Measurements from ENCODE around the gene ANKRD65. TPM values are rescaled to one million over a fixed set of nuclear protein-coding genes. Genes with fewer than 3 reads are reported as not detected.
"Not testable (repeated sequence)": the region's sequence is repeated elsewhere in the genome, so short reads cannot be mapped to it uniquely, and the experiment has no call there.

Gene ANKRD65
- polyA plus RNA-seq, 1 donor (not counting 4 experiments of a cell fraction or from before 2014, with no cell fraction given): 4.6 TPM

DNA sequence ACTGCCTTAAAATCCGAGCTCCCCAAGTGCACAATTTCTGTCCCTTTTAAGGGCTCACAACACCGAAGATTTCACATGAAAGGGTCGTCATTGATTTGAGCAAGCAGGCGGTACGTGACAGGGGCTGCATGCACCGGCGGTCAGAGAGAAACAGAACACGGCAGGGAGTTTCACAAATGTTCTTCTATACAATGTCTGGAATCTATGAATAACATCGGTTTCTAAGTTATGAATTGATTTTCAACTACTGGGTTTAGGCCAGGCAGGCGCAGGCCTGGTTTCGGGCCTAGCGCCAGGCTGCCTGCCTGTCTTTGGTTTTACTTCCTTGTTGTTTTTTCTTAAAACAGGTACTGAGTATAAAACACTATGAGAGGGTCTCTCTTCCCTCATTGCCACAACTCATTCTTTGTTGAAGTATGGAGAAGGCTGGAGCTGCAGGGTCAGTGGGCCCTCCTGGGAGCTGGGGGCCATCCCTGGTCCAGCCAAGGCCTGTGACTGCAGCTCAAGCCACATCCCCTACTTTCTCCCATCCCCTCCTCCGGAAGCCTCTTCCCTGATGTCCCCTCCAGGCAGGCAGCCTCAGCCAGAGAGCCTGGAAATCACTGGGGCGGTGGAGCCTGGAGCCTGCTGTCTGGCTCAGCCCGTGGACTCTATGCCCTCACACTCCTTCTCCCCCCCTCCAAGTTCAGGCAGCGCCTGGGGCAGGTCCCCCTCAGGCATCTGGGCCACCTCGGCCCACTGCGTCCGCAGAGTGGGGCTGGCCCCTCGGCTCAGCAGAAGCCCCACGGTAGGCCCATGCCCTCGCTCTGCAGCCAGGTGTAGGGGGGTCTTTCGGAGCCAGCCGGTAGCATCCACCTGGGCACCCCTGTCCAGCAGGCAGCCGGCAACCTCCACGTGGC lies 2.4 kb downstream of the ANKRD65 start:
- no peak for DNase-seq (ENCODE audit: low read depth, low spot score)
- no peak for TF ChIP-seq EZH2 (IDR thresholded peaks at IDR 0.05; ENCODE audit: low read length)
- TF ChIP-seq, protein P1, sequence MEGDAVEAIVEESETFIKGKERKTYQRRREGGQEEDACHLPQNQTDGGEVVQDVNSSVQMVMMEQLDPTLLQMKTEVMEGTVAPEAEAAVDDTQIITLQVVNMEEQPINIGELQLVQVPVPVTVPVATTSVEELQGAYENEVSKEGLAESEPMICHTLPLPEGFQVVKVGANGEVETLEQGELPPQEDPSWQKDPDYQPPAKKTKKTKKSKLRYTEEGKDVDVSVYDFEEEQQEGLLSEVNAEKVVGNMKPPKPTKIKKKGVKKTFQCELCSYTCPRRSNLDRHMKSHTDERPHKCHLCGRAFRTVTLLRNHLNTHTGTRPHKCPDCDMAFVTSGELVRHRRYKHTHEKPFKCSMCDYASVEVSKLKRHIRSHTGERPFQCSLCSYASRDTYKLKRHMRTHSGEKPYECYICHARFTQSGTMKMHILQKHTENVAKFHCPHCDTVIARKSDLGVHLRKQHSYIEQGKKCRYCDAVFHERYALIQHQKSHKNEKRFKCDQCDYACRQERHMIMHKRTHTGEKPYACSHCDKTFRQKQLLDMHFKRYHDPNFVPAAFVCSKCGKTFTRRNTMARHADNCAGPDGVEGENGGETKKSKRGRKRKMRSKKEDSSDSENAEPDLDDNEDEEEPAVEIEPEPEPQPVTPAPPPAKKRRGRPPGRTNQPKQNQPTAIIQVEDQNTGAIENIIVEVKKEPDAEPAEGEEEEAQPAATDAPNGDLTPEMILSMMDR (optimal IDR thresholded peaks at IDR 0.05 in 1 of 3, IDR thresholded peaks at IDR 0.05 in 1 of 3, conservative IDR thresholded peaks at IDR 0.05 in 1 of 3; ENCODE audit: extremely low read depth in 1 of 3, insufficient read depth in 2 of 3, low read length in 3 of 3): no peak
- H3K27ac ChIP-seq (ENCODE audit: control insufficient read depth, insufficient read depth, low read length): no peak overlapping the region
- dilution Hi-C loops (cut with MboI; ENCODE audit: extremely low pct_ligation_motif_present, low sequenced_read_pairs): no loop called here
- no peaks in the 10 kb centered on the region for H3K9me3 ChIP-seq (ENCODE audit: control insufficient read depth, low read depth, low read length)
- peak overlapping the region; percentile 54 for H3K4me2 ChIP-seq (ENCODE audit: control insufficient read depth, extremely low read depth, insufficient read depth, low read depth, low read length)
- H2AFZ ChIP-seq (ENCODE audit: control insufficient read depth, low read length): peak overlapping the region; percentile 19
- FAIRE-seq: no peak
- no peaks in the 10 kb centered on the region for H3K9me1 ChIP-seq (ENCODE audit: control insufficient read depth, extremely low read depth, insufficient read depth, low read length)
- no peaks in the 10 kb centered on the region for H3K27me3 ChIP-seq (ENCODE audit: control insufficient read depth, extremely low read depth, insufficient read depth, low read length)
- H3K4me1 ChIP-seq (ENCODE audit: control insufficient read depth, extremely low read depth, insufficient read depth, low read length): peaks cover 34% of the 10 kb centered on the region
- H3K9ac ChIP-seq (ENCODE audit: control insufficient read depth, extremely low read depth, insufficient read depth, low read length): peak overlapping the region; percentile 4
- H3K79me2 ChIP-seq (ENCODE audit: control insufficient read depth, insufficient read depth, low read length): no peaks in the 10 kb centered on the region
- no peaks in the 10 kb centered on the region for H3K36me3 ChIP-seq (ENCODE audit: control insufficient read depth in 2 of 2, extremely low read depth in 1 of 2, insufficient read depth in 2 of 2, low read length in 2 of 2)
- no peak overlapping the region for H3K4me3 ChIP-seq (ENCODE audit: control insufficient read depth in 2 of 3, extremely low read depth in 1 of 3, insufficient read depth in 2 of 3, low read depth in 1 of 3, low read length in 3 of 3)
- no peaks in the 10 kb centered on the region for H4K20me1 ChIP-seq (ENCODE audit: control insufficient read depth, extremely low read depth, insufficient read depth, low read length)

DNA sequence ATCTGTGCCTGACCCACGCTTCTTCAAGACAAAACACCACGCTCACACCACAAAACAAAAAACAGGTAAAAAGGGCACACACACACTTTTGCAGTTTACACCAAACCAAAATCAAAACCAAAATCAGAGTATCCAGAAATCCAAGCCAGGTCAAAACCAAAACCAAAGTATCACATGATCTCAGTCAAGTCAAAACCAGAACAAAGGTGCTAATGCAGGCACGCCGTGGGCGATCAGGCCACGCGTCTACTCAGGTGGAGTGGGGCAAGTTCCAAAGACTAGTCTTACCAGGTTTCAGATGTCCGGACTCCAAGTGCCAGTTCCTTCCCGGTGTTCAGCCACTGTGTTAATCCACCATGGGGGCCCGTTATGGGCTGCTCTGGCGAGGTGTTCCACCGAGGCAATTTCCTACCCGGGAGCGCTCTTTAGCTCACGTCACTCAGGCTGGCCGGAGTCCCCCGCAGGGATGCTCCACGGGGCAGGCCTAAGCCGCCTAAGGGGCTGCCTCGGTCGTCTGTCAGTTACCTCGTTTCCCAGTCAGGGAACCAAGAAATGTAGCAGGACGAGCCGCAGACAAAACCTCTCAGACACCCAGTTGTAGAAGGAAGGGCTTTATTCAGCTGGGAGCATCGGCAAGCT lies 3.1 kb downstream of the ANKRD65 start:
- H3K9ac ChIP-seq (ENCODE audit: control insufficient read depth, extremely low read depth, insufficient read depth, low read length): peak overlapping the region; percentile 4

DNA sequence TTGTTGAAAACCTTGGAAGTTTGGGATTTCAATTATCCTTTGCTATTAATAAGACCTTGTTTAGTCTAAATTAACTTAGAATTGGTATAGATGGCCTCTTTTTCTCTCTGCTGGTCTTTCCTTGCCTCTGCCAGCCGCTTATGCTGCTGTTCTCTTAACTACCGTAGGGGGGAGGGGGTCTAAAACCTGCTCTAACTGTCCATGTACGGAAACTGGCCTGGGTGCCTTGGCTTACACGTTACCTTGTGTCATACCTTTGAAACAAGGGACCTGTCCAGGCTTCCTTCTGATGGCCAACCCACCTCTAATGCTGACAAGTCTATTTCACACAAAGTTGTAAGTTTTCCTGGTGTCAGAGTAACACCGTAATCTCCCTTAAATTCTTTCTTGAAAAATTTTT lies 3.7 kb downstream of the ANKRD65 start:
- H2AFZ ChIP-seq (ENCODE audit: control insufficient read depth, low read length): peak overlapping the region; percentile 3
- DNase-seq (ENCODE audit: low read depth, low spot score); H3K9me1 ChIP-seq (ENCODE audit: control insufficient read depth, extremely low read depth, insufficient read depth, low read length); H3K79me2 ChIP-seq (ENCODE audit: control insufficient read depth, insufficient read depth, low read length); H3K4me2 ChIP-seq (ENCODE audit: control insufficient read depth, extremely low read depth, insufficient read depth, low read depth, low read length); H3K36me3 ChIP-seq (ENCODE audit: control insufficient read depth in 2 of 2, extremely low read depth in 1 of 2, insufficient read depth in 2 of 2, low read length in 2 of 2); H3K27me3 ChIP-seq (ENCODE audit: control insufficient read depth, extremely low read depth, insufficient read depth, low read length); H3K27ac ChIP-seq (ENCODE audit: control insufficient read depth, insufficient read depth, low read length); H4K20me1 ChIP-seq (ENCODE audit: control insufficient read depth, extremely low read depth, insufficient read depth, low read length); H3K9ac ChIP-seq (ENCODE audit: control insufficient read depth, extremely low read depth, insufficient read depth, low read length); H3K4me3 ChIP-seq (ENCODE audit: control insufficient read depth in 2 of 3, extremely low read depth in 1 of 3, insufficient read depth in 2 of 3, low read depth in 1 of 3, low read length in 3 of 3); H3K9me3 ChIP-seq (ENCODE audit: control insufficient read depth, low read depth, low read length); dilution Hi-C loops (cut with MboI; ENCODE audit: extremely low pct_ligation_motif_present, low sequenced_read_pairs); FAIRE-seq: not testable (repeated sequence)
- H3K4me1 ChIP-seq (ENCODE audit: control insufficient read depth, extremely low read depth, insufficient read depth, low read length): peaks cover 23% of the 10 kb centered on the region

More for the DNA sequence above, 3.1 kb downstream of the ANKRD65 start:
- H3K4me3 ChIP-seq (ENCODE audit: control insufficient read depth in 2 of 3, extremely low read depth in 1 of 3, insufficient read depth in 2 of 3, low read depth in 1 of 3, low read length in 3 of 3); H3K9me3 ChIP-seq (ENCODE audit: control insufficient read depth, low read depth, low read length); H3K27me3 ChIP-seq (ENCODE audit: control insufficient read depth, extremely low read depth, insufficient read depth, low read length); FAIRE-seq; dilution Hi-C loops (cut with MboI; ENCODE audit: extremely low pct_ligation_motif_present, low sequenced_read_pairs); H3K36me3 ChIP-seq (ENCODE audit: control insufficient read depth in 2 of 2, extremely low read depth in 1 of 2, insufficient read depth in 2 of 2, low read length in 2 of 2); H4K20me1 ChIP-seq (ENCODE audit: control insufficient read depth, extremely low read depth, insufficient read depth, low read length); H3K9me1 ChIP-seq (ENCODE audit: control insufficient read depth, extremely low read depth, insufficient read depth, low read length); H3K79me2 ChIP-seq (ENCODE audit: control insufficient read depth, insufficient read depth, low read length); DNase-seq (ENCODE audit: low read depth, low spot score); H3K27ac ChIP-seq (ENCODE audit: control insufficient read depth, insufficient read depth, low read length): not testable (repeated sequence)
- Histone ChIP-seq H3K4me2 (ENCODE audit: control insufficient read depth, extremely low read depth, insufficient read depth, low read depth, low read length) (peak overlapping the region; percentile 25), H3K4me1 (ENCODE audit: control insufficient read depth, extremely low read depth, insufficient read depth, low read length) (peaks cover 29% of the 10 kb centered on the region), H2AFZ (ENCODE audit: control insufficient read depth, low read length) (peak overlapping the region; percentile 40)
